ENCODE data around the gene SPON1.

- TF ChIP-seq CTCF (IDR thresholded peaks at IDR 0.05) (no peak), POLR2A (IDR thresholded peaks at IDR 0.05) (no peak)
These were observed 144.5 kb downstream of the SPON1 start for GRCh38 chr11:14107050-14107430.
